Neuron (in vitro differentiated cells): ENCODE results near the gene MEP1A.
"Not testable (repeated sequence)": the region's sequence is repeated elsewhere in the genome, so short reads cannot be mapped to it uniquely, and the experiment has no call there.

ENCODE experiments used
- H2AFZ ChIP-seq: one replicate; pipeline ENCODE4 v1.6.1; 2013; ENCODE audit warnings: low read depth, mild to moderate bottlenecking, inconsistent platforms, low read length, moderate library complexity
- H3K27me3 ChIP-seq: one replicate; pipeline ENCODE4 v1.6.1; 2013; ENCODE audit warnings: low read length; ENCODE audit not compliant: insufficient read depth
- H3K36me3 ChIP-seq: one replicate; pipeline ENCODE4 v1.6.1; 2013; ENCODE audit warnings: low read length; ENCODE audit not compliant: insufficient read depth
- H3K4me1 ChIP-seq: one replicate; pipeline ENCODE4 v1.6.1; 2013; ENCODE audit warnings: low read length; ENCODE audit not compliant: insufficient read depth
- H3K4me3 ChIP-seq: 2 replicates; pipeline ENCODE4 v1.5.1; 2013; ENCODE audit warnings: mild to moderate bottlenecking, low read length, moderate library complexity
- H3K9me3 ChIP-seq: one replicate; pipeline ENCODE4 v1.6.1; 2013; ENCODE audit warnings: low read length

Gene MEP1A

DNA sequence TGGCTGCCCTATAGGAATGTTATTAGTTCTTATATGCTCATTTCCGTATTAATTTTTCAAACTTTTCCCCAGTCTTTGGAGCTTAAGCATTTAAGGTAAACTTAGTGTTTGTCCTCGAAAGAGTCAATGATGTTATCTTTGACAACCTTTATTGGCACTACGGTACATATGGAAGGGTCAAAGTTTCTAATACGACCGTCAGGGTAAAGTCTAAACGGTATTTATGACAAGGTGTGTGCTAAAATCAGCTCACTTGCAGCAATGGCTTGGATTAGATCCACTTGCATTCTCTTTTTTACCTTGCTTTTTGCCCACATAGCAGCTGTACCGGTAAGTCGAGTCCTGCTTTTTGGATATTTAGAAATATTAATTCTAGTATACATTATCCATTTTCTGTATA is at the start of gene MEP1A:
Gene MEP1A (plus strand): TSS at position 252 of the 400 bp plus-strand sequence. CDS start 10 bp downstream, at position 262.
- H3K4me3 ChIP-seq = no peak within 1 kb of the TSS
- H2AFZ ChIP-seq = no peak within 1 kb of the TSS
- H3K9me3 ChIP-seq = no peaks in the 10 kb centered on the region
- H3K27me3 ChIP-seq = no peaks in the 10 kb centered on the region
- H3K4me1 ChIP-seq = no peaks in the 10 kb centered on the region
- H3K36me3 ChIP-seq = no peaks in the 10 kb centered on the region

- no peak overlapping the region for H3K4me3 ChIP-seq
- no peaks in the 10 kb centered on the region for H3K27me3 ChIP-seq
- H3K36me3 ChIP-seq = no peaks in the 10 kb centered on the region
- no peaks in the 10 kb centered on the region for H3K9me3 ChIP-seq
- no peak overlapping the region for H2AFZ ChIP-seq
- no peaks in the 10 kb centered on the region for H3K4me1 ChIP-seq
These were observed 49.6 kb upstream of the MEP1A start for GRCh38 chr6:46743425-46744158.

- H3K27me3 ChIP-seq, H3K9me3 ChIP-seq, H3K36me3 ChIP-seq, H3K4me1 ChIP-seq, H3K4me3 ChIP-seq, H2AFZ ChIP-seq: not testable (repeated sequence)
These were observed 48.9 kb upstream of the MEP1A start for GRCh38 chr6:46744159-46744725.

GRCh38 chr6:46745973-46746372 is 47.2 kb upstream of the MEP1A start:
- Histone ChIP-seq H3K4me1 (no peaks in the 10 kb centered on the region), H3K36me3 (no peaks in the 10 kb centered on the region), H3K9me3 (no peaks in the 10 kb centered on the region), H3K4me3 (no peak overlapping the region), H2AFZ (no peak overlapping the region), H3K27me3 (no peaks in the 10 kb centered on the region)

DNA sequence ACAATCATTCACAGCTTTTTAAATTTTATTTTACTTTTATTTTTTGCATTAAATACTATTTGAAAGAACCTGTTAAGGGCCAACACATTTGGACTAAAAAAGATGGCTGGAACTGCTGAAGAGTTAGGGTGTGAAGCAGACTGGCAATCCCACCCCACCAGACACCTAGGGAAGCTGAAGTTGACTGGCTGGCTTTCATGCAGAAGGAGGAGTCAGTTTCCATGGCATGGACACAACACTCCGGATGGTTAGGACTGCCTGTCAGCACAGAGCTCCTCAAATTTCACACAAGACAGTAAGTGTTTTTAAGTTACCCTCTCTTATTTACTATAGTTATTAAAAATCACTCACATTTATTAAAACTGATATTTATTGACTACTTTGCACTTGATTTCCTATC is 46.5 kb upstream of the MEP1A start, which contains the start of gene ANKRD66:
Gene ANKRD66 (plus strand): TSS at position 238 of the 400 bp plus-strand sequence. CDS start 5,016 bp downstream, outside the sequence.
- no peaks in the 10 kb centered on the region for H3K36me3 ChIP-seq
- H3K4me1 ChIP-seq = no peaks in the 10 kb centered on the region
- H2AFZ ChIP-seq = no peak within 1 kb of the TSS
- H3K9me3 ChIP-seq = no peaks in the 10 kb centered on the region
- no peaks in the 10 kb centered on the region for H3K27me3 ChIP-seq
- H3K4me3 ChIP-seq = no peak within 1 kb of the TSS

DNA sequence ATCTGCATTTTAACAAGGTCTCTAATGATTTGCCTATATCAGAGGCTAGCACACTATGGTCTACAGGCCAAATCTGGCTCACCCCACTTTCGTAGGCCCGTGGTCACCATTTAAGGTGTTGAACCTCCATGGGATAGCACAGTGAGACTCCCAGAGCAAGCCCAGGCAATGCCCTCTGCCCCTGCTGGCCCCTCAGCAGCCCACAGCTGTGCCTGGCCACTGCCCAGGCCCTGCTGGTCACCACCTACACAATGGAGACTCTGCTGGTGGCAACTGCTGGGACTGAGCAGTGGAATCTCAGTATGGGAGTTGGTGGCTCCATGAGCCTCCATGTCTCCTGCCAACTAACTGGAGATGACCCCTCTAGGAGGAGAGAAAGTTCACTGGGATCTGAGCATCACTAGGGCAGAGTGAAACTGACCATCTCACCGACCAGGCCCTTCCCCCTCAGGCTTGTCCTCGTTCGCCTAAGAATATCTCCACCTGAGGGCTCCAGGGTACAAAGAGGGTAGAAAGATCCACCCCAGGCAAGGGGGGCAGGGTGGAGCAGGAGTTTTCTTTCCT is 44.2 kb upstream of the MEP1A start:
- Histone ChIP-seq H3K4me3 (no peak overlapping the region), H2AFZ (no peak overlapping the region), H3K4me1 (no peaks in the 10 kb centered on the region), H3K36me3 (no peaks in the 10 kb centered on the region), H3K27me3 (no peaks in the 10 kb centered on the region), H3K9me3 (no peaks in the 10 kb centered on the region)

- no peaks in the 10 kb centered on the region for H3K36me3 ChIP-seq
- H3K4me1 ChIP-seq = no peaks in the 10 kb centered on the region
- H3K27me3 ChIP-seq = no peaks in the 10 kb centered on the region
- no peak overlapping the region for H2AFZ ChIP-seq
- no peaks in the 10 kb centered on the region for H3K9me3 ChIP-seq
- H3K4me3 ChIP-seq = no peak overlapping the region
These were observed 43.5 kb upstream of the MEP1A start for GRCh38 chr6:46749731-46750130.

DNA sequence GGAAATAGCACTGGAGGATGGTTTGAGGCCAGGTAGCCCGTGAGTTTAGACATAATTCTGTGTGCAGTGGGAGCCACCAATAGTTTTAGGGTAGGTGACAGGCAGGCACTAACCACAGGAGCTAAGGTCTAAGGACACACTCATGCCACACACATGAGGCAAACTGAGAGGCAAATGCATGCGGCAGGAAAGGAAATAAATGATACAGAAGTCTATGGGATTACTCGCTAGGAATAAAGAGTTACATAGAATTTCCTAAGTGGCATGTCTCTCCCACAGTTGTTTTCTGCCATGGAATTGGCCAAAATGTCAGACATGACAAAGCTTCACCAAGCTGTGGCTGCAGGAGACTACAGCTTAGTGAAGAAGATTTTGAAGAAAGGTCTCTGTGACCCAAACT is 41.5 kb upstream of the MEP1A start:
- Histone ChIP-seq H3K27me3 (no peaks in the 10 kb centered on the region), H3K9me3 (no peaks in the 10 kb centered on the region), H3K36me3 (no peaks in the 10 kb centered on the region), H3K4me3 (no peak overlapping the region), H2AFZ (no peak overlapping the region), H3K4me1 (no peaks in the 10 kb centered on the region)

GRCh38 chr6:46755865-46756264 is 37.3 kb upstream of the MEP1A start:
- Histone ChIP-seq H3K4me3 (no peak overlapping the region), H3K27me3 (no peaks in the 10 kb centered on the region), H2AFZ (no peak overlapping the region), H3K9me3 (no peaks in the 10 kb centered on the region), H3K36me3 (no peaks in the 10 kb centered on the region), H3K4me1 (no peaks in the 10 kb centered on the region)

DNA sequence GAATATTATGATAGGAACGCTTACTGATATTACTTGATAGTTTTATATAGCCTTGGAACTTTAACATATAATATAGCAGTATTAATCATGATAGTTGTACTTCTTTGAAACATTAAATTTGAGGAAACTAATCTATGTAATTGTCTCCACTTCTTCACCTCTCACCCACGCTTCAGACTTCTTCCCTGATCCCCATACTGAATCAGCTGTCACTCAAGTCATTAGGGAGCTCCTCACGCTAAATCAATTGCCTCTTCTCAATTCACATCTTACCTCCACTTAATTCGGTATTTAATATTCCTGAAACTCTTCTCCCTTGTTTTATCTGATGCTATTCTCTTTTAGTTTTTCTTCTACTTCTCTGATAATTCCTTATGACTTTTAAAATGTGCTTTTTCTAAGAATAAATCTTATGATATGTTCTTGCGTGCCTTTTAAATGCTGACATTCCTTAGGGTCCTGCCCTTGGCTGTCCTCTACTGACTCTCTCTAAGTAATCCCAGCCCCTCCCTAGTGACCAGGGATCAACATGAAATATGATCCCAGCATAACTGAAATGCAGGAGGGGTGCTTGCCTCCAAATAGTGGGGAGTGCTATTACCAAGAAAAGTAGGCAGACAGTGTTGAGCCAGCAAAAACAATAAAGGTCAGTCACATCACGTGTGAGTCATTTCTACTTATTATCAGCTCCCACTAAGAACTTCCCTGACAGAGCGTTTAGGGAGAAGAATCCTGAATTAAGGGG is 36.5 kb upstream of the MEP1A start:
- Histone ChIP-seq H3K4me1 (no peaks in the 10 kb centered on the region), H3K4me3 (no peak overlapping the region), H3K27me3 (no peaks in the 10 kb centered on the region), H3K36me3 (no peaks in the 10 kb centered on the region), H3K9me3 (no peaks in the 10 kb centered on the region), H2AFZ (no peak overlapping the region)

- H3K4me3 ChIP-seq = no peak overlapping the region
- no peaks in the 10 kb centered on the region for H3K9me3 ChIP-seq
- no peaks in the 10 kb centered on the region for H3K4me1 ChIP-seq
- H3K27me3 ChIP-seq = no peaks in the 10 kb centered on the region
- H2AFZ ChIP-seq = no peak overlapping the region
- H3K36me3 ChIP-seq = no peaks in the 10 kb centered on the region
These were observed 36.0 kb upstream of the MEP1A start for GRCh38 chr6:46757214-46757596.

DNA sequence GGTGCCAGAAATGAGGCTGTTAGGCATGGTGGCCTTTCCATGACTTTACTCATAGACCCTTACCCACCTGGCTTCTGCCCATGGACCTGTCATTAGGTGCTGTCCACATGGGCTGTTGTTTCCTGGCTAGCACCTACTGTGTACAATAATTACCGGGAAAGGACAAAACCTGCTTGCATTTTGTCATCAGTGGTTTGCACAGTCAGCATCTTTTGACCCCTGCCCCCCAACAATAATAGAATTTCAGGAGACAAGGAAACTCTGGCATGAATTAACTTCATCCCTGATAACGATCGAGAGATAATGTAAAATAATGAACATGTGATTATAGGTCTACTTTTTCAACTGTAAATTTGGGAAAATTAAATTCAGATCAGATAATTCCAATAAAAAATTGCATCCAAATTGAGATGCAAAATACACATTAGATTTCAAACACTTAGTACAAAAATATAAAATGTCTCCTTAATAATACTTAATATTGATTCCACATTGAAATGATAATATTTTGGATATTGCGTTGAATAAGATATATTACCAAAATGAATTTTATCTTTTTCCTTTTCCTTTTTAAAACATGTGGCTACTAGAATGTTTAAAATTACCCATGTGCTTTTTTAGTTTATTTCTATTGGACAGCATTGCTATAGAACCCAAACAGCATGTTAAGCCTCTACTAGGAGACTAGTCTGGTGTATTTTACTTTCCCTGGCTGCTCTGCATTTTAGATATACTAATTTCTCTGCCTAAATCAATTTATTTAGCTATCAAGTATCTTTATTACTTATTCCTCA is 34.0 kb upstream of the MEP1A start:
- Histone ChIP-seq H2AFZ (no peak overlapping the region), H3K36me3 (no peaks in the 10 kb centered on the region), H3K4me3 (no peak overlapping the region), H3K27me3 (no peaks in the 10 kb centered on the region), H3K4me1 (no peaks in the 10 kb centered on the region), H3K9me3 (no peaks in the 10 kb centered on the region)
